Fibroblast of villous mesenchyme (primary cell): ENCODE results near the gene ST8SIA5. TPM values are rescaled to one million over a fixed set of nuclear protein-coding genes. Genes with fewer than 3 reads are reported as not detected.

Source experiments
- DNase-seq: peaks from one replicate; pipeline ENCODE4 v3.0.0-alpha.2; 2010; ENCODE audit warnings: low read depth
- H3K4me3 ChIP-seq: 2 replicates; pipeline ENCODE4 v1.5.1; 2011; ENCODE audit warnings: low read depth, mild to moderate bottlenecking, low read length
- total RNA-seq: library from RNA; depleted of rRNA; stranded (reverse); fragments of >200 nt; gene quantifications from 2 replicates; pipeline ENCODE4 v1.2.3, GENCODE V29; 2012
- TF ChIP-seq, protein P1 (sequence below): IDR thresholded peaks from 2 replicates; pipeline ENCODE4 v1.5.1; 2012; ENCODE audit warnings: low read depth, mild to moderate bottlenecking, low read length; ENCODE audit not compliant: insufficient read depth

Gene ST8SIA5
- total RNA-seq, 1 donor: not detected

DNA sequence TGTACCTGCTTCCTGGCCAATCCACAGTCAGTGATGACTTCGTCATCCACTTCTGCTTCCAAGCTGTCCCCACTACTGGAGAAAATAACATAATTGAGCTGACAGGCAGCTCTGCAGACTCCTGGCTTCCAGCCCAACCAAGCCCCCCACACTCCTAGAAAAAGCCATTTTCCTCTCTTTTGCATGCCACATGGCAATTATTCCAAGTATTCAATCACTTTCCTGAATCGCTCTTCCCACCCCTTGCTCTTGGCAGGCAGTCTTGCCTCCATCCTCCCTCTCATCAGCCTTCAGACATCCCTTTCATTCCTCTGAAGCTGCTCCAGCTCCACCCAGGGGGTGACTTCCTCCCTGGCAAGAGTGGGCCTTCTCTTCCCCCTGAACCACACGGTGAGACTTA lies 14.3 kb upstream of the ST8SIA5 start:
- no peak for DNase-seq
- TF ChIP-seq, protein P1, sequence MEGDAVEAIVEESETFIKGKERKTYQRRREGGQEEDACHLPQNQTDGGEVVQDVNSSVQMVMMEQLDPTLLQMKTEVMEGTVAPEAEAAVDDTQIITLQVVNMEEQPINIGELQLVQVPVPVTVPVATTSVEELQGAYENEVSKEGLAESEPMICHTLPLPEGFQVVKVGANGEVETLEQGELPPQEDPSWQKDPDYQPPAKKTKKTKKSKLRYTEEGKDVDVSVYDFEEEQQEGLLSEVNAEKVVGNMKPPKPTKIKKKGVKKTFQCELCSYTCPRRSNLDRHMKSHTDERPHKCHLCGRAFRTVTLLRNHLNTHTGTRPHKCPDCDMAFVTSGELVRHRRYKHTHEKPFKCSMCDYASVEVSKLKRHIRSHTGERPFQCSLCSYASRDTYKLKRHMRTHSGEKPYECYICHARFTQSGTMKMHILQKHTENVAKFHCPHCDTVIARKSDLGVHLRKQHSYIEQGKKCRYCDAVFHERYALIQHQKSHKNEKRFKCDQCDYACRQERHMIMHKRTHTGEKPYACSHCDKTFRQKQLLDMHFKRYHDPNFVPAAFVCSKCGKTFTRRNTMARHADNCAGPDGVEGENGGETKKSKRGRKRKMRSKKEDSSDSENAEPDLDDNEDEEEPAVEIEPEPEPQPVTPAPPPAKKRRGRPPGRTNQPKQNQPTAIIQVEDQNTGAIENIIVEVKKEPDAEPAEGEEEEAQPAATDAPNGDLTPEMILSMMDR: no peak
- no peak overlapping the region for H3K4me3 ChIP-seq

DNA sequence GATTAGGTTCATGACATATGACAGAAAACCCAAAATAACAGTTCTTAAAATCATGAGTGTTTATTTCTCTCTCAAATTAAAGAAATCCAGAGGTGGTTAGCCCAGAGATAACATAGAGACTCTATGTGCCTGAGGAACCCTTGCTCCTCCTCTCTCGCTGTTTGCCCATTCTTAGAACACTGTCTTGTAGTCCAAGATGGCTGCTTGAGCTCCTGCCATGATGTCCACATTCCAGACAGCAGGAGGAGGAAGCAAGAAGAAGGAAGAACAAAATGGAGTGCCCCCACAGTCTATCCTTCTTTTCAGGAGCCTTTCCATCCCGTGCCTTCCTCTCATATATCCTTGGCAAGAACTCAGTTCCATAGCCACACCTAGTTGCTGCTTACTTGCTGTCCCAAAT lies 13.9 kb upstream of the ST8SIA5 start:
- H3K4me3 ChIP-seq: no peak overlapping the region
- TF ChIP-seq, protein P1: no peak

GRCh38 chr18:46768166-46768921 lies 11.5 kb upstream of the ST8SIA5 start:
- H3K4me3 ChIP-seq: no peak overlapping the region

More for the DNA sequence above, 13.9 kb upstream of the ST8SIA5 start:
- DNase-seq: no peak

DNA sequence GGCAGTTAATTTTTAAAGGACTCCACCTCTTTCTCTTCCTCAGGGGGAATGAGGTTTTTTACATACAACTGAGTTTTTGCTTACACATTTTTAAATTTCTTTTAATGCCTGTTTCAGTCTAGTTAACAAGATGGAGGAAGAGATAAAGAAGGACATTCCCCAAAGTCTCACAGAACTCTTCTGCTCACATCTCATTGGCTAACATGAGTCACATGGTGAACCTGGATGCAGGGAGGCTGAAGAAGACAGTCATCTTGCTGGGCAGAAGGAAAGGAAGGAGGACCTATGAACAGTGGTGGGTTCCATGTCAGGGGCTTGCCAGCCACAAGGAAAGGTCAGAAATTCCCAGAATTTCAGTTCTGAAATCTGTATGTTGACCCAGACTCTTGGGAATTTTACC lies 10.4 kb upstream of the ST8SIA5 start:
- no peak for DNase-seq
- H3K4me3 ChIP-seq: no peak overlapping the region
- TF ChIP-seq, protein P1: no peak

More at GRCh38 chr18:46768166-46768921, 11.5 kb upstream of the ST8SIA5 start:
- no peak for DNase-seq
- TF ChIP-seq, protein P1: no peak

DNA sequence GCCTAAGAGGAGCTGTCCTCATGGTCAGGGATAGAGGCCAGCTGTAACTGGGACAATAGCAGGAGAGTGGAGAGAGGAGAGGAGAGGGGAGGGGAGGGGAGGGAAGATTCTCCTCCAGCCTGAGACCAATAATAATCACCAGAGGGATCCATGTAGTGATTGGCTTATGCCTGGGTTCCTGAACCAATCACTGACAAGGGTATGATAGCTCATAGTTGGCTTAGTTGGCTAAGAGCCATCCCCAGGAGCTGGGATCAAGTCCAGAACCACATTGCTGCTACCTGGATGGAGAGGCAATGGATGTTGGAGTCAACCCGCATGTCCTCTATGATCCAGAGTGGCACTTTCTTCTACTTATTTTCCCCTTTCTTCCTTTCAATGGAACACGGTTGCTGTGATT lies 7.7 kb upstream of the ST8SIA5 start:
- TF ChIP-seq, protein P1: no peak
- no peak for DNase-seq
- H3K4me3 ChIP-seq: no peak overlapping the region

GRCh38 chr18:46761059-46761769 lies 4.4 kb upstream of the ST8SIA5 start:
- DNase-seq: no peak
- TF ChIP-seq, protein P1: no peak
- H3K4me3 ChIP-seq: no peak overlapping the region
